Liver (tissue), 9 donors: ENCODE results near the gene FOXL1. TPM values are rescaled to one million over a fixed set of nuclear protein-coding genes. Genes with fewer than 3 reads are reported as not detected.

Experiments used
- DNase-seq: peaks from one replicate; pipeline ENCODE4 v3.0.0-alpha.2; 2017; ENCODE audit warnings: low spot score
- H3K27ac ChIP-seq, 2 donors: one replicate each; pipeline ENCODE4 v1.7.0; 2013; ENCODE audit warnings: inconsistent platforms in 2 of 2, low read length in 2 of 2, control low read depth in 1 of 2, low read depth in 1 of 2, mild to moderate bottlenecking in 1 of 2
- H3K27me3 ChIP-seq, 4 donors: one replicate each; pipeline versions ENCODE4 v1.6.1 to v1.7.0; 2013; ENCODE audit warnings: low read length in 3 of 4, inconsistent platforms in 1 of 4, mild to moderate bottlenecking in 1 of 4, moderate library complexity in 1 of 4; ENCODE audit not compliant: control insufficient read depth in 4 of 4, insufficient read depth in 4 of 4
- H3K36me3 ChIP-seq, 4 donors: one replicate each; pipeline versions ENCODE4 v1.6.1 to v1.7.0; 2013; ENCODE audit warnings: low read length in 3 of 4, mild to moderate bottlenecking in 3 of 4, low read depth in 1 of 4, moderate library complexity in 1 of 4; ENCODE audit not compliant: control insufficient read depth in 4 of 4, insufficient read depth in 3 of 4
- H3K4me1 ChIP-seq, 4 donors: one replicate each; pipeline versions ENCODE4 v1.6.1 to v1.7.0; 2013; ENCODE audit warnings: low read length in 3 of 4, mild to moderate bottlenecking in 3 of 4, moderate library complexity in 1 of 4; ENCODE audit not compliant: control insufficient read depth in 4 of 4, insufficient read depth in 4 of 4
- H3K4me3 ChIP-seq, 3 donors: one replicate each; pipeline versions ENCODE4 v1.6.1 to v1.7.0; 2013; ENCODE audit warnings: low read length in 3 of 3, control low read depth in 1 of 3, low read depth in 1 of 3, mild to moderate bottlenecking in 1 of 3
- H3K9ac ChIP-seq, 2 donors: one replicate each; pipeline ENCODE4 v1.7.0; 2013; ENCODE audit warnings: low read length in 2 of 2, mild to moderate bottlenecking in 2 of 2, moderate library complexity in 2 of 2, control low read depth in 1 of 2, low read depth in 1 of 2
- H3K9me3 ChIP-seq, 4 donors: one replicate each; pipeline versions ENCODE4 v1.6.1 to v1.7.0; 2013; ENCODE audit warnings: low read length in 3 of 4; ENCODE audit not compliant: control insufficient read depth in 4 of 4
- ATF3 ChIP-seq: IDR thresholded peaks from 2 replicates; pipeline ENCODE4 v1.6.1; 2016; ENCODE audit warnings: antibody characterized with exemption
- CTCF ChIP-seq: fragments of 150-350 bp; IDR thresholded peaks from 2 replicates; pipeline ENCODE4 v1.5.1; 2017; ENCODE audit warnings: improper control_type of control experiment, low read depth, low read length; ENCODE audit not compliant: missing input control
- EGR1 ChIP-seq, 2 donors: IDR thresholded peaks; 2 replicates each; pipeline ENCODE4 v1.6.1; 2016 to 2018; ENCODE audit warnings: antibody characterized with exemption in 2 of 2, low read depth in 2 of 2
- FOXA1 ChIP-seq: IDR thresholded peaks from 2 replicates; pipeline ENCODE4 v1.6.1; 2016; ENCODE audit warnings: antibody characterized with exemption
- FOXA2 ChIP-seq: IDR thresholded peaks from 2 replicates; pipeline ENCODE4 v1.6.1; 2016; ENCODE audit warnings: antibody characterized with exemption
- HNF4A ChIP-seq, 2 donors: conservative IDR thresholded peaks; 2 replicates each; pipeline ENCODE4 v1.6.1; 2016; ENCODE audit warnings: antibody characterized with exemption in 2 of 2, mild to moderate bottlenecking in 2 of 2
- HNF4G ChIP-seq: IDR thresholded peaks from 2 replicates; pipeline ENCODE4 v1.6.1; 2016; ENCODE audit warnings: antibody characterized with exemption
- JUND ChIP-seq, 2 donors: IDR thresholded peaks; 2 replicates each; pipeline ENCODE4 v1.6.1; 2016; ENCODE audit warnings: antibody characterized with exemption in 2 of 2
- MAX ChIP-seq: IDR thresholded peaks from 2 replicates; pipeline ENCODE4 v1.6.1; 2016; ENCODE audit warnings: antibody characterized with exemption
- NR2F2 ChIP-seq: IDR thresholded peaks from 2 replicates; pipeline ENCODE4 v1.6.1; 2016; ENCODE audit warnings: antibody characterized with exemption
- REST ChIP-seq: IDR thresholded peaks from 2 replicates; pipeline ENCODE4 v1.6.1; 2016; ENCODE audit warnings: antibody characterized with exemption, mild to moderate bottlenecking
- RXRA ChIP-seq, 2 donors: IDR thresholded peaks; 2 replicates each; pipeline ENCODE4 v1.6.1; 2017 to 2018; ENCODE audit warnings: antibody characterized with exemption in 2 of 2, mild to moderate bottlenecking in 1 of 2
- SP1 ChIP-seq: IDR thresholded peaks from 2 replicates; pipeline ENCODE4 v1.6.1; 2018; ENCODE audit warnings: antibody characterized with exemption, mild to moderate bottlenecking
- TAF1 ChIP-seq: conservative IDR thresholded peaks from 2 replicates; pipeline ENCODE4 v1.6.1; 2016; ENCODE audit warnings: antibody characterized with exemption, mild to moderate bottlenecking
- YY1 ChIP-seq: IDR thresholded peaks from 2 replicates; pipeline ENCODE4 v1.6.1; 2016; ENCODE audit warnings: antibody characterized with exemption, mild to moderate bottlenecking
- ZBTB33 ChIP-seq: IDR thresholded peaks from 2 replicates; pipeline ENCODE4 v1.6.1; 2016; ENCODE audit warnings: antibody characterized with exemption
- WGBS: extraction: QIAGEN DNeasy Blood & Tissue Kit; methylation state at CpG from one replicate; pipeline ENCODE4 v1.1.7; 2013; 5-methylcytosine and 5-hydroxymethylcytosine counted together
- polyA plus RNA-seq, 2 donors: library from polyadenylated mRNA; stranded (reverse) in 1 of 2; unstranded in 1 of 2; fragments of 200-250 nt in 1 of 2; fragments of >200 nt in 1 of 2; fragmentation: Nextera tagmentation in 1 of 2; extraction: Ambion mirVana in 1 of 2; gene quantifications; one replicate each; pipeline versions ENCODE4 v1.2.1 to v1.2.3, GENCODE V29; 2013 to 2015
- total RNA-seq, 2 donors: library from RNA; depleted of rRNA; stranded (reverse); fragments of >200 nt; gene quantifications; one replicate each; pipeline ENCODE4 v1.2.3, GENCODE V29; 2014
- donor health status: healthy.
- donor health status: healthy.
- donor health status: healthy.
- donor health status: healthy.
- donor health status: healthy.

Gene FOXL1
- total and polyA plus RNA-seq, 4 donors, result 0.05 to 0.06 TPM; not detected in 2

GRCh38 chr16:86558355-86559193 lies 19.8 kb upstream of the FOXL1 start:
- DNase-seq, result no peak
- Histone ChIP-seq H3K9me3 (no peaks in the 10 kb centered on the region), H3K9ac (no peak overlapping the region), H3K36me3 (no peaks in the 10 kb centered on the region), H3K27ac (no peak overlapping the region), H3K27me3 (peaks cover 0 to 4% (median 0%) of the 10 kb centered on the region in 4 donors), H3K4me1 (peaks cover 0 to 17% (median 14%) of the 10 kb centered on the region in 4 donors), H3K4me3 (no peak overlapping the region)
- no peak for TF ChIP-seq NR2F2
- TF ChIP-seq SP1, result no peak
- TF ChIP-seq HNF4G, result no peak
- no peak for TF ChIP-seq JUND (IDR thresholded peaks at IDR 0.05)
- no peak for TF ChIP-seq ZBTB33
- no peak for TF ChIP-seq FOXA1
- no peak for TF ChIP-seq EGR1 (IDR thresholded peaks at IDR 0.05; ENCODE audit: low read depth in 2 of 2)
- no peak for TF ChIP-seq FOXA2
- TF ChIP-seq REST, result no peak
- WGBS, result 74% methylated on average over 28 of the region's 28 CpGs

GRCh38 chr16:86559802-86560305 lies 18.5 kb upstream of the FOXL1 start:
- no peak overlapping the region for H3K4me3 ChIP-seq
- no peak for DNase-seq
- no peak overlapping the region for H3K9ac ChIP-seq
- WGBS, result 81% methylated on average over 9 of the region's 9 CpGs
- H3K27me3 ChIP-seq, result peaks cover 0 to 7% (median 3%) of the 10 kb centered on the region in 4 donors
- H3K9me3 ChIP-seq, result no peaks in the 10 kb centered on the region
- H3K36me3 ChIP-seq, result no peaks in the 10 kb centered on the region
- no peak overlapping the region for H3K27ac ChIP-seq
- peaks cover 0 to 15% (median 11%) of the 10 kb centered on the region in 4 donors for H3K4me1 ChIP-seq
- TF ChIP-seq CTCF (no peak), ZBTB33 (no peak), REST (no peak), MAX (no peak), HNF4G (no peak), YY1 (no peak), HNF4A (conservative IDR thresholded peaks at IDR 0.05) (no peak), RXRA (IDR thresholded peaks at IDR 0.05) (no peak), SP1 (no peak), ATF3 (no peak), EGR1 (IDR thresholded peaks at IDR 0.05; ENCODE audit: low read depth in 2 of 2) (no peak), TAF1 (no peak), NR2F2 (no peak), FOXA1 (no peak)
